NCI-H82 treated with DMSO at 0.1 percent for 48 hours (cell line): Measurements from ENCODE around the gene GNB4.

Source experiments
- DNase-seq: peaks from one replicate; lab custom pipeline; 2025; ENCODE audit not compliant: unreplicated experiment; lab: John Stamatoyannopoulos, UW

GNB4 gene

GRCh38 chr3:179369621-179370020 is 81.6 kb downstream of the GNB4 start:
- DNase-seq = no peak

GRCh38 chr3:179363332-179363731 is 87.9 kb downstream of the GNB4 start:
- no peak for DNase-seq

- no peak for DNase-seq
These were observed 95.3 kb downstream of the GNB4 start for GRCh38 chr3:179355996-179356395.

GRCh38 chr3:179348325-179349013 is 102.8 kb downstream of the GNB4 start:
- no peak for DNase-seq

GRCh38 chr3:179347345-179348194 is 103.7 kb downstream of the GNB4 start, which contains the start of gene MFN1:
TSS of gene MFN1 (plus strand) at chr3:179347709. CDS start at chr3:179348852, 1,143 bp downstream.
- peak; percentile 97 for DNase-seq
